ENCODE results near the gene GRIN3A. TPM values are rescaled to one million over a fixed set of nuclear protein-coding genes. Genes with fewer than 3 reads are reported as not detected.

Gene GRIN3A
- total and polyA plus RNA-seq, 9 of the 15 experiments (the other 6 are each of a cell fraction or from before 2014, with no cell fraction given), result 0.01 to 0.03 TPM; not detected in 7

DNA sequence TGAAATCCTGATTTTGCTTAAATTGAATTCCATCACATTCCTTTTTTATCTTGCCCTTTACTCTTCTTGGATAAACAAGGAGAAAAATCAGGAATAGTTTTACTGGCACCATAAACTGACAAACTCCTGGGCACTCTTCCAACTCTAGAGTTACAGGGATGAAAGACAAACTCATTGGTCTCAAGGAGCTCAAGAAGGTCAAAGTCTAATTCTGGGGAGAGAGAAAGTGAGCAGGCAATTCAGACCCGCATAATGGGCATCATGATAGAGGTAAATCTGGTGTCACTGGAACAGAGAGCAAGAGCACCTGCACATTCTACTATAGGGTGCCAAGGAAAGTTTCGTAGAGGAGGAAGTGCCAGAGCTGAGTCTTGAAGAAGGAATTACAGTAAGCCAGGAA lies 64.8 kb downstream of the GRIN3A start (continued):
- no peak for TF ChIP-seq TAF1 (IDR thresholded peaks at IDR 0.05; ENCODE audit: control insufficient read depth, extremely low read depth, insufficient read depth, low read length, severe bottlenecking)
- TF ChIP-seq, protein P1, sequence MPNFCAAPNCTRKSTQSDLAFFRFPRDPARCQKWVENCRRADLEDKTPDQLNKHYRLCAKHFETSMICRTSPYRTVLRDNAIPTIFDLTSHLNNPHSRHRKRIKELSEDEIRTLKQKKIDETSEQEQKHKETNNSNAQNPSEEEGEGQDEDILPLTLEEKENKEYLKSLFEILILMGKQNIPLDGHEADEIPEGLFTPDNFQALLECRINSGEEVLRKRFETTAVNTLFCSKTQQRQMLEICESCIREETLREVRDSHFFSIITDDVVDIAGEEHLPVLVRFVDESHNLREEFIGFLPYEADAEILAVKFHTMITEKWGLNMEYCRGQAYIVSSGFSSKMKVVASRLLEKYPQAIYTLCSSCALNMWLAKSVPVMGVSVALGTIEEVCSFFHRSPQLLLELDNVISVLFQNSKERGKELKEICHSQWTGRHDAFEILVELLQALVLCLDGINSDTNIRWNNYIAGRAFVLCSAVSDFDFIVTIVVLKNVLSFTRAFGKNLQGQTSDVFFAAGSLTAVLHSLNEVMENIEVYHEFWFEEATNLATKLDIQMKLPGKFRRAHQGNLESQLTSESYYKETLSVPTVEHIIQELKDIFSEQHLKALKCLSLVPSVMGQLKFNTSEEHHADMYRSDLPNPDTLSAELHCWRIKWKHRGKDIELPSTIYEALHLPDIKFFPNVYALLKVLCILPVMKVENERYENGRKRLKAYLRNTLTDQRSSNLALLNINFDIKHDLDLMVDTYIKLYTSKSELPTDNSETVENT (CRISPR knock-in tag; IDR thresholded peaks at IDR 0.05), result no peak
- no peak for TF ChIP-seq TCF7L2 (IDR thresholded peaks at IDR 0.05; ENCODE audit: low read depth, low read length)
- TF ChIP-seq GTF2E2 (tag; IDR thresholded peaks at IDR 0.05), result no peak
- no peak for TF ChIP-seq MCM7 (IDR thresholded peaks at IDR 0.05)

DNA sequence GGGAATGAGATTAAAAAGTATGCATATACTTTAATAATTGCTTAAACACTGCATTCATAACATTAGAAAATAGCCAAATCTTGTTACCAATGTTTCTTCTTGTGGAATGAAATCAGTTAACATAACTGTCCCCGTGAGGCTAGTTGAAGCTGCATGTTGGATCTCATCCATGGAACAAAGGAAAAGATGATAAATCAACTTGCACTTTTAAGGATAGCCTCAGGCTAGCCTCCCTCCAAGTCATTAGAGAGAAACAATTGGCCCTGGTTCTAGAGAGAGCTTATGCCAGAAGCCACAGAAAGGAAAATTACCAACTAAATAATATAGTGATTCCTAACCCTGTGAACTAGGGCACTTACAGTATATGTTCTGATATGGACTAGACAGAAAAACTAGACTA lies 66.9 kb downstream of the GRIN3A start:
- intact Hi-C loops (cut with micrococcal nuclease), result no loop called here
- TF ChIP-seq, protein P2, sequence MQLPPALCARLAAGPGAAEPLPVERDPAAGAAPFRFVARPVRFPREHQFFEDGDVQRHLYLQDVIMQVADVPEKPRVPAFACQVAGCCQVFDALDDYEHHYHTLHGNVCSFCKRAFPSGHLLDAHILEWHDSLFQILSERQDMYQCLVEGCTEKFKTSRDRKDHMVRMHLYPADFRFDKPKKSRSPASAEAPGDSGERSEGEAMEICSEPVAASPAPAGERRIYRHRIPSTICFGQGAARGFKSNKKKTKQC (CRISPR knock-in tag; IDR thresholded peaks at IDR 0.05), result no peak
- TF ChIP-seq NFATC3 (IDR thresholded peaks at IDR 0.05) (no peak), MEIS2 (IDR thresholded peaks at IDR 0.05; ENCODE audit: partially characterized antibody) (no peak), CEBPG (CRISPR knock-in tag; IDR thresholded peaks at IDR 0.05) (no peak), CEBPG (tag; conservative IDR thresholded peaks at IDR 0.05 in 1 of 2, IDR thresholded peaks at IDR 0.05 in 1 of 2) (no peak), CSDE1 (IDR thresholded peaks at IDR 0.05) (no peak), SREBF1 (IDR thresholded peaks at IDR 0.05; ENCODE audit: borderline replicate concordance, low read depth, low read length) (no peak), SP2 (IDR thresholded peaks at IDR 0.05; ENCODE audit: extremely low read depth, low read depth, low read length, poor library complexity, severe bottlenecking) (no peak), HNRNPH1 (optimal IDR thresholded peaks at IDR 0.05; ENCODE audit: low read depth, low read length) (no peak)
- TF ChIP-seq, protein P3, sequence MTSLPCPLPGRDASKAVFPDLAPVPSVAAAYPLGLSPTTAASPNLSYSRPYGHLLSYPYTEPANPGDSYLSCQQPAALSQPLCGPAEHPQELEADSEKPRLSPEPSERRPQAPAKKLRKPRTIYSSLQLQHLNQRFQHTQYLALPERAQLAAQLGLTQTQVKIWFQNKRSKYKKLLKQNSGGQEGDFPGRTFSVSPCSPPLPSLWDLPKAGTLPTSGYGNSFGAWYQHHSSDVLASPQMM (CRISPR knock-in tag; IDR thresholded peaks at IDR 0.05), result no peak
- TF ChIP-seq, protein P4, sequence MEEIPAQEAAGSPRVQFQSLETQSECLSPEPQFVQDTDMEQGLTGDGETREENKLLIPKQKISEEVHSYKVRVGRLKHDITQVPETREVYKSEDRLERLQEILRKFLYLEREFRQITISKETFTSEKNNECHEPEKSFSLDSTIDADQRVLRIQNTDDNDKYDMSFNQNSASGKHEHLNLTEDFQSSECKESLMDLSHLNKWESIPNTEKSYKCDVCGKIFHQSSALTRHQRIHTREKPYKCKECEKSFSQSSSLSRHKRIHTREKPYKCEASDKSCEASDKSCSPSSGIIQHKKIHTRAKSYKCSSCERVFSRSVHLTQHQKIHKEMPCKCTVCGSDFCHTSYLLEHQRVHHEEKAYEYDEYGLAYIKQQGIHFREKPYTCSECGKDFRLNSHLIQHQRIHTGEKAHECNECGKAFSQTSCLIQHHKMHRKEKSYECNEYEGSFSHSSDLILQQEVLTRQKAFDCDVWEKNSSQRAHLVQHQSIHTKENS (CRISPR knock-in tag; IDR thresholded peaks at IDR 0.05), result no peak
- TF ChIP-seq, protein P5, sequence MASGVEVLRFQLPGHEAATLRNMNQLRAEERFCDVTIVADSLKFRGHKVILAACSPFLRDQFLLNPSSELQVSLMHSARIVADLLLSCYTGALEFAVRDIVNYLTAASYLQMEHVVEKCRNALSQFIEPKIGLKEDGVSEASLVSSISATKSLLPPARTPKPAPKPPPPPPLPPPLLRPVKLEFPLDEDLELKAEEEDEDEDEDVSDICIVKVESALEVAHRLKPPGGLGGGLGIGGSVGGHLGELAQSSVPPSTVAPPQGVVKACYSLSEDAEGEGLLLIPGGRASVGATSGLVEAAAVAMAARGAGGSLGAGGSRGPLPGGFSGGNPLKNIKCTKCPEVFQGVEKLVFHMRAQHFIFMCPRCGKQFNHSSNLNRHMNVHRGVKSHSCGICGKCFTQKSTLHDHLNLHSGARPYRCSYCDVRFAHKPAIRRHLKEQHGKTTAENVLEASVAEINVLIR (CRISPR knock-in tag; IDR thresholded peaks at IDR 0.05), result no peak

More for the DNA sequence above, 66.9 kb downstream of the GRIN3A start:
- Histone ChIP-seq H3K27me3 (ENCODE audit: control insufficient read depth in 2 of 2, insufficient read depth in 2 of 2, low read length in 2 of 2) (no peaks in the 10 kb centered on the region), H3K36me3 (ENCODE audit: control insufficient read depth, insufficient read depth, low read length) (no peaks in the 10 kb centered on the region), H3K9ac (ENCODE audit: insufficient read depth in 1 of 2, low read depth in 2 of 2, low read length in 2 of 2) (no peak overlapping the region), H4K20me1 (replicated peaks; ENCODE audit: control insufficient read depth, insufficient read depth, low read length) (no peaks in the 10 kb centered on the region), H3K4me2 (ENCODE audit: insufficient read depth, low read length) (no peak overlapping the region), H2AFZ (ENCODE audit: low read depth, low read length) (no peak overlapping the region), H3K9me1 (ENCODE audit: control insufficient read depth, insufficient read depth, low read length) (no peaks in the 10 kb centered on the region), H3K79me2 (ENCODE audit: control insufficient read depth, insufficient read depth, low read length) (no peaks in the 10 kb centered on the region), H3K4me3 (no peak overlapping the region), H3K4me1 (replicated peaks in 1 of 2; ENCODE audit: control insufficient read depth in 2 of 2, insufficient read depth in 2 of 2, low read length in 2 of 2) (no peaks in the 10 kb centered on the region), H3K27ac (ENCODE audit: extremely low read depth, low read depth, low read length) (no peak overlapping the region), H3K9me3 (replicated peaks; ENCODE audit: control insufficient read depth, insufficient read depth, low read depth, low read length) (no peaks in the 10 kb centered on the region)
- no peak for ATAC-seq
- CTCF ChIA-PET (ENCODE audit: low intra/inter-chr PET ratio), result no interaction called here
- DNase-seq (ENCODE audit: extremely low read depth in 1 of 4, low spot score in 3 of 4), result no peak
- POLR2A ChIA-PET, result no interaction called here
- in situ Hi-C loops (cut with MboI), result no loop called here
- WGBS (ENCODE audit: insufficient coverage, low coverage, missing lambda C conversion rate), result 0% methylated on average over 1 of the region's 1 CpG
- FAIRE-seq, result no peak
- no TSS peak for BruUV-seq (replicated peaks)
